CD4-positive, alpha-beta T cell (primary cell): ENCODE data around the gene EIF5AL1. TPM values are rescaled to one million over a fixed set of nuclear protein-coding genes. Genes with fewer than 3 reads are reported as not detected.

Experiments used
- ATAC-seq: fragments of 200-7000 bp; cut with Tn5 transposase; one replicate; pipeline ENCODE4 v1.10.0; 2022; ENCODE audit warnings: mild to moderate bottlenecking; ENCODE audit not compliant: poor library complexity
- CTCF ChIA-PET: fragments of 350-600 bp; sonication (Branson Sonifier 250); formaldehyde crosslinking; loops from one replicate; lab custom pipeline; 2021; ENCODE audit warnings: antibody characterized with exemption, inconsistent platforms; lab: Charles Lee
- POLR2A ChIA-PET: fragments of 350-600 bp; sonication (Branson Sonifier 250); formaldehyde crosslinking; loops from one replicate; lab custom pipeline; 2021; ENCODE audit warnings: antibody characterized with exemption, inconsistent platforms; lab: Charles Lee
- DNase-seq, 14 experiments: peaks; one replicate each; pipeline ENCODE4 v3.0.0-alpha.2; 2013 to 2020; ENCODE audit warnings: mixed read lengths in 2 of 14
- H3K27ac ChIP-seq, 2 donors: one replicate each; pipeline versions ENCODE4 v1.5.1 to v1.7.0; 2013; ENCODE audit warnings: low read length in 2 of 2, low read depth in 1 of 2, mild to moderate bottlenecking in 1 of 2
- H3K27me3 ChIP-seq, 2 experiments: 1 replicate in 1 of 2; 2 replicates in 1 of 2; pipeline versions ENCODE4 v1.6.1 to v1.7.0; 2013; ENCODE audit warnings: low read length in 2 of 2, control low read depth in 1 of 2, mild to moderate bottlenecking in 1 of 2, moderate library complexity in 1 of 2; ENCODE audit not compliant: insufficient read depth in 2 of 2, control insufficient read depth in 1 of 2
- H3K36me3 ChIP-seq: one replicate; pipeline ENCODE4 v1.6.1; 2013; ENCODE audit warnings: low read length, control low read depth; ENCODE audit not compliant: insufficient read depth
- H3K4me1 ChIP-seq: one replicate; pipeline ENCODE4 v1.6.1; 2013; ENCODE audit warnings: low read length, control low read depth; ENCODE audit not compliant: insufficient read depth
- H3K4me3 ChIP-seq: one replicate; pipeline ENCODE4 v1.5.1; 2013; ENCODE audit warnings: mild to moderate bottlenecking, low read length, moderate library complexity
- H3K9me3 ChIP-seq, 2 experiments: 1 replicate in 1 of 2; 2 replicates in 1 of 2; pipeline versions ENCODE4 v1.6.1 to v1.7.0; 2013; ENCODE audit warnings: low read length in 2 of 2, mild to moderate bottlenecking in 2 of 2, control low read depth in 1 of 2, moderate library complexity in 1 of 2; ENCODE audit not compliant: control insufficient read depth in 1 of 2, insufficient read depth in 1 of 2
- H3K27ac Mint-ChIP-seq: one replicate; pipeline ENCODE4 v1.8.0; 2020; ENCODE audit warnings: mixed read lengths
- H3K27me3 Mint-ChIP-seq: one replicate; pipeline ENCODE4 v1.8.0; 2021; ENCODE audit warnings: mixed read lengths
- H3K36me3 Mint-ChIP-seq: one replicate; pipeline ENCODE4 v1.8.0; 2021; ENCODE audit warnings: low read depth, mixed read lengths
- H3K4me1 Mint-ChIP-seq: one replicate; pipeline ENCODE4 v1.8.0; 2021; ENCODE audit warnings: low read depth, mixed read lengths
- H3K4me3 Mint-ChIP-seq: one replicate; pipeline ENCODE4 v1.8.0; 2020; ENCODE audit warnings: mild to moderate bottlenecking, mixed read lengths
- H3K9me3 Mint-ChIP-seq: one replicate; pipeline ENCODE4 v1.8.0; 2020; ENCODE audit warnings: mixed read lengths
- CTCF ChIP-seq: fragments of 200-600 bp; IDR thresholded peaks from one replicate; pipeline ENCODE4 v1.8.0; 2022; ENCODE audit warnings: antibody characterized with exemption, mild to moderate bottlenecking
- intact Hi-C, 2 experiments: fragments of 100-400 bp; cut with DNase I in 1 of 2; cut with micrococcal nuclease in 1 of 2; formaldehyde crosslinking; loops; one replicate each; pipeline versions ENCODE4 v1.15.1 to v1.9.0; 2023 to 2025; cut with DNase I, micrococcal nuclease
- total RNA-seq, 174 experiments: library from RNA in 2 of 174; stranded (reverse) in 2 of 174; gene quantifications; one replicate each; pipeline ENCODE4 v1.2.3 and lab custom pipeline; 2021 to 2026

The EIF5AL1 gene
- total RNA-seq, 2 experiments from 2014 or later, result 0.11 to 0.14 TPM

- H3K27ac Mint-ChIP-seq, result no peak overlapping the region
- H3K9me3 Mint-ChIP-seq, result no peaks in the 10 kb centered on the region
- Histone ChIP-seq H3K36me3 (no peaks in the 10 kb centered on the region), H3K27ac (no peak overlapping the region), H3K27me3 (peaks cover 5 to 11% of the 10 kb centered on the region in 2 experiments), H3K4me1 (peaks cover 5% of the 10 kb centered on the region), H3K9me3 (no peaks in the 10 kb centered on the region), H3K4me3 (no peak overlapping the region)
- H3K4me3 Mint-ChIP-seq, result no peak overlapping the region
- H3K36me3 Mint-ChIP-seq, result no peaks in the 10 kb centered on the region
- POLR2A ChIA-PET, result no interaction called here
- intact Hi-C loops, result loop anchor here in 1 of 2 experiments (10.0 kb wide), 2 partner anchors 485 to 695 kb away; no protein-coding TSS in a partner anchor
- CTCF ChIA-PET, result no interaction called here
- H3K4me1 Mint-ChIP-seq, result no peaks in the 10 kb centered on the region
- TF ChIP-seq CTCF, result no peak
- DNase-seq (no peak), ATAC-seq (no peak)
- H3K27me3 Mint-ChIP-seq, result peaks cover 25% of the 10 kb centered on the region
Measured at GRCh38 chr10:79559726-79560125, 47.4 kb downstream of the EIF5AL1 start.

DNA sequence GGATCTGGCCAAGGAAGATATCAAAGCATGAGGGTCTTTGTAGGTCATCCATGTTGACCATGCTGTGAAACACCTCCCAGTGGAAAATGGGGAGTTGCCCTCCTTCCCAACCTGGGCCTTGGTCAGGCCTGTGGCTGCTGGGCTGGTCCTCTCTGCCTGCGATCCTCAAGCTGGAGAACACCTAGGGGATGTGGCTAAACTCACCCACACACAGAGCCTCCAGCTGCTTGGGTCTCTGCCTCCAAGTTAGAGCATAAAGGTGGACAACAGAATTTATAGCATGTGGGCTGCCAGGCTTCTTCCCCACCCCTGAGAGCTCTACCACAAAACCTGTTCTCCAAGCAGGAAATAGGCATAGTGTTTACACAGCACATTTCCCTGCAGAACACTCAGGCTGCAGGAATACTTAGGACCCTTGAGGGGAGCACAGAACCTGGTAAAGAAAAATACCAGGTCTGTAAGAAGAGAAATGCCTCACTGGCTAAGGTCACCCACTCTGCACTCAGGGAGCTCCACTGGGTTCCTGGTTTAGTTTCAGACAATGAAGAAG is 47.9 kb downstream of the EIF5AL1 start, which contains the start of gene SFTPA2:
Gene SFTPA2 (minus strand): TSS at position 248 of the 550 bp plus-strand sequence. CDS start 924 bp downstream, outside the sequence.
- Histone ChIP-seq H3K27me3 (peaks cover 5 to 11% of the 10 kb centered on the region in 2 experiments), H3K4me1 (peaks cover 5% of the 10 kb centered on the region), H3K27ac (no peak within 1 kb of the TSS), H3K9me3 (no peaks in the 10 kb centered on the region), H3K36me3 (no peaks in the 10 kb centered on the region), H3K4me3 (no peak within 1 kb of the TSS)
- H3K27ac Mint-ChIP-seq, result no peak within 1 kb of the TSS
- no peak within 1 kb of the TSS for H3K4me3 Mint-ChIP-seq
- intact Hi-C loops, result loop anchor here in 1 of 2 experiments (10.0 kb wide), 2 partner anchors 485 to 695 kb away; no protein-coding TSS in a partner anchor
- CTCF ChIA-PET, result no interaction called here
- POLR2A ChIA-PET, result no interaction called here
- TF ChIP-seq CTCF, result no peak
- peaks cover 25% of the 10 kb centered on the region for H3K27me3 Mint-ChIP-seq
- H3K9me3 Mint-ChIP-seq, result no peaks in the 10 kb centered on the region
- H3K36me3 Mint-ChIP-seq, result no peaks in the 10 kb centered on the region
- ATAC-seq (no peak), DNase-seq (no peak)
- H3K4me1 Mint-ChIP-seq, result no peaks in the 10 kb centered on the region

- peaks cover 25% of the 10 kb centered on the region for H3K27me3 Mint-ChIP-seq
- DNase-seq (no peak), ATAC-seq (no peak)
- no peaks in the 10 kb centered on the region for H3K36me3 Mint-ChIP-seq
- no peak overlapping the region for H3K4me3 Mint-ChIP-seq
- Histone ChIP-seq H3K4me1 (peaks cover 5% of the 10 kb centered on the region), H3K27ac (no peak overlapping the region), H3K27me3 (peaks cover 5 to 14% of the 10 kb centered on the region in 2 experiments), H3K4me3 (no peak overlapping the region), H3K9me3 (no peaks in the 10 kb centered on the region), H3K36me3 (no peaks in the 10 kb centered on the region)
- intact Hi-C loops, result loop anchor here in 1 of 2 experiments (10.0 kb wide), 2 partner anchors 484 to 694 kb away; no protein-coding TSS in a partner anchor
- POLR2A ChIA-PET, result no interaction called here
- no peaks in the 10 kb centered on the region for H3K4me1 Mint-ChIP-seq
- H3K9me3 Mint-ChIP-seq, result no peaks in the 10 kb centered on the region
- CTCF ChIA-PET, result no interaction called here
- no peak for TF ChIP-seq CTCF
- H3K27ac Mint-ChIP-seq, result no peak overlapping the region
Measured at GRCh38 chr10:79561257-79561656, 48.9 kb downstream of the EIF5AL1 start.
